ENCODE data around the gene NFATC3. TPM values are rescaled to one million over a fixed set of nuclear protein-coding genes. Genes with fewer than 3 reads are reported as not detected.
"Not testable (repeated sequence)": the region's sequence is repeated elsewhere in the genome, so short reads cannot be mapped to it uniquely, and the experiment has no call there.

NFATC3 gene
- total RNA-seq, 1 donor from 2014 or later, result 29.2 TPM

DNA sequence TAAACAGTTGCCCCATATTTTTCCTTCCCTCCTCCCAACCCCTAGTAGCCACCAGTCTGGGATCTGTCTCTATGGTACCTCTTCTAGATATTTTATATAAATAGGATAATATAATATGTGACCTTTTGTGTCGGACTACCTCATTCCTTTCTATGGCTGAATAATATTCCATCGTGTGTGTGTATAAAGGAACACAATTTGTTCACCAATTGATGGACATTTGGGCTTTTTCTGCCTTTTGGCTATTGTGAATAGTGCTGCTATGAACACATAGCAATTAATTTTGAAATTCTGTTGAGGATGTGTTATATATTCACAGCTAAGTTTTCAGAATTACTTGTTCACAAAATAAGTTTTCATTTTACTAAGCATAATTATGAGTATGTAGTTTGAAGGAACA is 2.5 kb downstream of the NFATC3 start:
- no peak overlapping the region for H3K9ac ChIP-seq (ENCODE audit: low read depth in 1 of 3, low read length in 3 of 3)
- peaks cover 41 to 48% (median 47%) of the 10 kb centered on the region in 3 donors for H3K4me1 ChIP-seq (ENCODE audit: control insufficient read depth in 3 of 3, insufficient read depth in 3 of 3, low read length in 3 of 3)
- H3K36me3 ChIP-seq (ENCODE audit: control insufficient read depth in 3 of 3, insufficient read depth in 3 of 3, low read length in 3 of 3), result no peaks in the 10 kb centered on the region
- H3K27me3 ChIP-seq (ENCODE audit: control insufficient read depth in 3 of 3, insufficient read depth in 3 of 3, low read length in 3 of 3), result no peaks in the 10 kb centered on the region
- H3K9me3 ChIP-seq (ENCODE audit: control insufficient read depth in 3 of 3, low read length in 3 of 3), result no peaks in the 10 kb centered on the region
- H3K4me3 ChIP-seq (ENCODE audit: low read length in 3 of 3), result peak overlapping the region in 1 of 3 donors; percentile 20
- H3K27ac ChIP-seq (ENCODE audit: low read depth, low read length), result peak overlapping the region; percentile 15

GRCh38 chr16:68088130-68088972 is 3.2 kb downstream of the NFATC3 start:
- no peaks in the 10 kb centered on the region for H3K36me3 ChIP-seq (ENCODE audit: control insufficient read depth in 3 of 3, insufficient read depth in 3 of 3, low read length in 3 of 3)
- peaks cover 40 to 42% (median 40%) of the 10 kb centered on the region in 3 donors for H3K4me1 ChIP-seq (ENCODE audit: control insufficient read depth in 3 of 3, insufficient read depth in 3 of 3, low read length in 3 of 3)
- no peaks in the 10 kb centered on the region for H3K9me3 ChIP-seq (ENCODE audit: control insufficient read depth in 3 of 3, low read length in 3 of 3)
- H3K9ac ChIP-seq (ENCODE audit: low read depth in 1 of 3, low read length in 3 of 3), result no peak overlapping the region
- H3K27ac ChIP-seq (ENCODE audit: low read depth, low read length), result peak overlapping the region; percentile 15
- H3K27me3 ChIP-seq (ENCODE audit: control insufficient read depth in 3 of 3, insufficient read depth in 3 of 3, low read length in 3 of 3), result no peaks in the 10 kb centered on the region
- peak overlapping the region in 1 of 3 donors; percentile 20 for H3K4me3 ChIP-seq (ENCODE audit: low read length in 3 of 3)

DNA sequence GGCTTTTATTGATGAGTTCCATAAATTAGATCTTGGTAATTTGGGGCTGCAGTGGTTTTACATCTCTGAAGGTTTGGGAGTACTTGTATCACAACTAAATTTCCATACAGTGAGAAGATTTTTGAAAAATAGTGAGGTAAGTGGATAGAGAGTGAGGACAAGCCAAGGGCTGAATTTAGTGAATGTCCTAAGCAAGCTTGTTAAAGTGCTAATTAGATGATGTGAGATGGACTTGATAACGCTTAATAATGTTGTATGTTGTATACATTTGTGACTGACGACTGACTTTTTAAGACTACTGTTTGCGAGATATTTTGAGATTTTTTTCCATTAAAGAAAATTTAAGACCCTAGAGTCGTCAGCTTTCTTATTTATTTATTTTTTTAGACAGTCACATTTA is 3.9 kb downstream of the NFATC3 start:
- no peak overlapping the region for H3K4me3 ChIP-seq (ENCODE audit: low read length in 3 of 3)
- no peaks in the 10 kb centered on the region for H3K36me3 ChIP-seq (ENCODE audit: control insufficient read depth in 3 of 3, insufficient read depth in 3 of 3, low read length in 3 of 3)
- H3K9me3 ChIP-seq (ENCODE audit: control insufficient read depth in 3 of 3, low read length in 3 of 3), result no peaks in the 10 kb centered on the region
- H3K27me3 ChIP-seq (ENCODE audit: control insufficient read depth in 3 of 3, insufficient read depth in 3 of 3, low read length in 3 of 3), result no peaks in the 10 kb centered on the region
- no peak overlapping the region for H3K27ac ChIP-seq (ENCODE audit: low read depth, low read length)
- no peak overlapping the region for H3K9ac ChIP-seq (ENCODE audit: low read depth in 1 of 3, low read length in 3 of 3)
- peaks cover 38 to 40% (median 40%) of the 10 kb centered on the region in 3 donors for H3K4me1 ChIP-seq (ENCODE audit: control insufficient read depth in 3 of 3, insufficient read depth in 3 of 3, low read length in 3 of 3)

DNA sequence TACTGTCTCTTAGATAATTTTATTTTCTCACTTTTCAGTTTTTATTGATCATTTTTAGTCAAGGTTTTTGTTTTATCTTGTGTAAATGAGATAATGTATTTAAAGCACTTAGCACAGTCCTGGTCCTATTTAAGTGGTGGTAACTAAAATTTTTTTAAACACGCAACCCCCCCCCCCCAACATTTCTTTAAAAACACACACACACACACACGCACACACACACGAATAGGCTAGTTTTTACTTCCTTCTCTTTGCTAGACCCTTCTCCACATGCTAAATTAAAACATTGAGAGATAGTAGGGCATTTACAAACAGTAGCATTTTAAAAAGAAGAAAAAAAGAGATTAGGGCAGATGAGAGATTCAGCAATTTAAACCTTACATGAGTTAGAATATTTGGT is 5.0 kb downstream of the NFATC3 start:
- H3K9ac ChIP-seq (ENCODE audit: low read depth in 1 of 3, low read length in 3 of 3), result peak overlapping the region in 1 of 3 donors; percentile 35
- peak overlapping the region; percentile 3 for H3K27ac ChIP-seq (ENCODE audit: low read depth, low read length)
- H3K27me3 ChIP-seq (ENCODE audit: control insufficient read depth in 3 of 3, insufficient read depth in 3 of 3, low read length in 3 of 3), result no peaks in the 10 kb centered on the region
- peaks cover 39 to 43% (median 42%) of the 10 kb centered on the region in 3 donors for H3K4me1 ChIP-seq (ENCODE audit: control insufficient read depth in 3 of 3, insufficient read depth in 3 of 3, low read length in 3 of 3)
- no peaks in the 10 kb centered on the region for H3K36me3 ChIP-seq (ENCODE audit: control insufficient read depth in 3 of 3, insufficient read depth in 3 of 3, low read length in 3 of 3)
- no peaks in the 10 kb centered on the region for H3K9me3 ChIP-seq (ENCODE audit: control insufficient read depth in 3 of 3, low read length in 3 of 3)
- H3K4me3 ChIP-seq (ENCODE audit: low read length in 3 of 3), result no peak overlapping the region

GRCh38 chr16:68090533-68090932 is 5.4 kb downstream of the NFATC3 start:
- H3K4me1 ChIP-seq (ENCODE audit: control insufficient read depth in 3 of 3, insufficient read depth in 3 of 3, low read length in 3 of 3), result peaks cover 43 to 46% (median 46%) of the 10 kb centered on the region in 3 donors
- peak overlapping the region in 2 of 3 donors; percentile 24 to 35 for H3K9ac ChIP-seq (ENCODE audit: low read depth in 1 of 3, low read length in 3 of 3)
- H3K4me3 ChIP-seq (ENCODE audit: low read length in 3 of 3), result no peak overlapping the region
- no peaks in the 10 kb centered on the region for H3K36me3 ChIP-seq (ENCODE audit: control insufficient read depth in 3 of 3, insufficient read depth in 3 of 3, low read length in 3 of 3)
- H3K9me3 ChIP-seq (ENCODE audit: control insufficient read depth in 3 of 3, low read length in 3 of 3), result no peaks in the 10 kb centered on the region
- H3K27ac ChIP-seq (ENCODE audit: low read depth, low read length), result no peak overlapping the region
- H3K27me3 ChIP-seq (ENCODE audit: control insufficient read depth in 3 of 3, insufficient read depth in 3 of 3, low read length in 3 of 3), result no peaks in the 10 kb centered on the region

DNA sequence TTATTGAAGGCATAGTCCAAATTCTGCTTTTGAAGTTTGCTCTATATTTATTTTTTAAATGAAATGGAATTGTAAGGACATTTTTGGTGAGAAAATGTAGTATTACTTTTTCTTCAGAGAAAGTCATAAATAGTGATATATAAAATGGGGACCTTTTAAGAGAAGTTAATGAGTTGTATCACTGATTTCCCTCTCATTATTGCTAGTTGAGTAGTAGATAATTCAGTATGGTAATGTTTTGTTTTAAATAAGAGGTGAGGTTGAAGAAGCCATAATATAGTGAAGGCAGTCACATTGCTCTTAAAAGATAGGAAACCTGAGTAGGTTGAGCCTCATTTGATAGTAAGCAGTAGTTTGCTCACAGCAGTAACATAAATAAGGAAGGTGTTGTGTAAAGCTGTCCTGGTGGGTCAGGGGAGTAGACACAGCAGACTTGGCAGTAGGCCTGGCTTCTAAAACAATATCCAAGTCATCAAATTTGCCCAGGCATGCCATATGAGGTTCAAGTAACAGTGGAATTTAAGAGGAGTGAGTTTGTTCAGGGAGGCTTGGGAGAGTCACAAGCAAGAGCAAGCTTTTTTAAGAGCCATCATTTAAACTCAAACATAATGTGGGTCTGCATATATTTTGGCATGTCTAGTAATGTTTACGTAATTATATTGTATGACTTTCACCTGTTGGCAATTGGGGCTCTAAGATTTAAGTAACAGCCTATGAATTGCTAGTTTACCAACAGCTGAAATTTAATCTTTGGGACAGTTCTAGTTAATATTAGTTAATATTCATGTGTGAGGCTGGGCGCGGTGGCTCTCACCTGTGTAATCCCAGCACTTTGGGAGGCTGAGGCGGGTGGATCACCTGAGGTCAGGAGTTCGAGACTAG is 6.5 kb downstream of the NFATC3 start:
- peak overlapping the region in 2 of 3 donors; percentile 11 to 21 for H3K4me3 ChIP-seq (ENCODE audit: low read length in 3 of 3)
- H3K27ac ChIP-seq (ENCODE audit: low read depth, low read length), result peak overlapping the region; percentile 63
- H3K4me1 ChIP-seq (ENCODE audit: control insufficient read depth in 3 of 3, insufficient read depth in 3 of 3, low read length in 3 of 3), result peaks cover 43 to 51% (median 48%) of the 10 kb centered on the region in 3 donors
- H3K9ac ChIP-seq (ENCODE audit: low read depth in 1 of 3, low read length in 3 of 3), result peak overlapping the region in 1 of 3 donors; percentile 12
- no peaks in the 10 kb centered on the region for H3K36me3 ChIP-seq (ENCODE audit: control insufficient read depth in 3 of 3, insufficient read depth in 3 of 3, low read length in 3 of 3)
- no peaks in the 10 kb centered on the region for H3K27me3 ChIP-seq (ENCODE audit: control insufficient read depth in 3 of 3, insufficient read depth in 3 of 3, low read length in 3 of 3)
- no peaks in the 10 kb centered on the region for H3K9me3 ChIP-seq (ENCODE audit: control insufficient read depth in 3 of 3, low read length in 3 of 3)

DNA sequence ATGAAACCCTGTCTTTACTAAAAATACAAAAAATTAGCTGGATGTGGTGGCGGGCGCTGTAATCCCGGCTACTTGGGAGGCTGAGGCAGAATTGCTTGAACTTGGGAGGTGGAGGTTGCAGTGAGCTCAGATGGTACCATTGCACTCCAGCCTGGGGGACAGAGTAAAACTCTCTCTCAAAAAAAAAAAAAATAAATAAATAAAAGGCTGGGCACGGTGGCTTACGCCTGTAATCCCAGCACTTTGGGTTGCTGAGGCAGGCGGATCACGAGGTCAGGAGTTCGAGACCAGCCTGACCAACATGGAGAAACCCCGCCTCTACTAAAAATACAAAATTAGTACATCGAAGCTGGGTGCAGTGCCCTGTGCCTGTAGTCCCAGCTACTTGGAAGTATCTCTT is 7.1 kb downstream of the NFATC3 start:
- not testable (repeated sequence) for H3K36me3 ChIP-seq (ENCODE audit: control insufficient read depth in 3 of 3, insufficient read depth in 3 of 3, low read length in 3 of 3); H3K27me3 ChIP-seq (ENCODE audit: control insufficient read depth in 3 of 3, insufficient read depth in 3 of 3, low read length in 3 of 3); H3K4me3 ChIP-seq (ENCODE audit: low read length in 3 of 3); H3K9ac ChIP-seq (ENCODE audit: low read depth in 1 of 3, low read length in 3 of 3); H3K9me3 ChIP-seq (ENCODE audit: control insufficient read depth in 3 of 3, low read length in 3 of 3)
- peaks cover 38 to 49% (median 45%) of the 10 kb centered on the region in 3 donors for H3K4me1 ChIP-seq (ENCODE audit: control insufficient read depth in 3 of 3, insufficient read depth in 3 of 3, low read length in 3 of 3)
- H3K27ac ChIP-seq (ENCODE audit: low read depth, low read length), result peak overlapping the region; percentile 69

GRCh38 chr16:68093816-68094613 is 8.8 kb downstream of the NFATC3 start:
- Histone ChIP-seq H3K27me3 (ENCODE audit: control insufficient read depth in 3 of 3, insufficient read depth in 3 of 3, low read length in 3 of 3) (no peaks in the 10 kb centered on the region), H3K9ac (ENCODE audit: low read depth in 1 of 3, low read length in 3 of 3) (peak overlapping the region in 2 of 3 donors; percentile 19 to 40), H3K36me3 (ENCODE audit: control insufficient read depth in 3 of 3, insufficient read depth in 3 of 3, low read length in 3 of 3) (no peaks in the 10 kb centered on the region), H3K27ac (ENCODE audit: low read depth, low read length) (peak overlapping the region; percentile 69), H3K9me3 (ENCODE audit: control insufficient read depth in 3 of 3, low read length in 3 of 3) (no peaks in the 10 kb centered on the region), H3K4me1 (ENCODE audit: control insufficient read depth in 3 of 3, insufficient read depth in 3 of 3, low read length in 3 of 3) (peaks cover 31 to 51% (median 35%) of the 10 kb centered on the region in 3 donors), H3K4me3 (ENCODE audit: low read length in 3 of 3) (peak overlapping the region in 1 of 3 donors; percentile 18)

- Histone ChIP-seq H3K9me3 (ENCODE audit: control insufficient read depth in 3 of 3, low read length in 3 of 3) (no peaks in the 10 kb centered on the region), H3K4me3 (ENCODE audit: low read length in 3 of 3) (peak overlapping the region in 1 of 3 donors; percentile 18), H3K36me3 (ENCODE audit: control insufficient read depth in 3 of 3, insufficient read depth in 3 of 3, low read length in 3 of 3) (no peaks in the 10 kb centered on the region), H3K4me1 (ENCODE audit: control insufficient read depth in 3 of 3, insufficient read depth in 3 of 3, low read length in 3 of 3) (peaks cover 27 to 51% (median 34%) of the 10 kb centered on the region in 3 donors), H3K27me3 (ENCODE audit: control insufficient read depth in 3 of 3, insufficient read depth in 3 of 3, low read length in 3 of 3) (no peaks in the 10 kb centered on the region), H3K9ac (ENCODE audit: low read depth in 1 of 3, low read length in 3 of 3) (peak overlapping the region in 2 of 3 donors; percentile 19 to 40), H3K27ac (ENCODE audit: low read depth, low read length) (peak overlapping the region; percentile 69)
Observed at GRCh38 chr16:68094614-68094934, 9.4 kb downstream of the NFATC3 start.
